Nucleus accumbens (tissue), 56 donors: ENCODE data around the gene RFX7.

Source experiments
- DNase-seq, 56 donors: peaks; one replicate each; lab custom pipeline; 2025; lab: John Stamatoyannopoulos, UW

The RFX7 gene

DNA sequence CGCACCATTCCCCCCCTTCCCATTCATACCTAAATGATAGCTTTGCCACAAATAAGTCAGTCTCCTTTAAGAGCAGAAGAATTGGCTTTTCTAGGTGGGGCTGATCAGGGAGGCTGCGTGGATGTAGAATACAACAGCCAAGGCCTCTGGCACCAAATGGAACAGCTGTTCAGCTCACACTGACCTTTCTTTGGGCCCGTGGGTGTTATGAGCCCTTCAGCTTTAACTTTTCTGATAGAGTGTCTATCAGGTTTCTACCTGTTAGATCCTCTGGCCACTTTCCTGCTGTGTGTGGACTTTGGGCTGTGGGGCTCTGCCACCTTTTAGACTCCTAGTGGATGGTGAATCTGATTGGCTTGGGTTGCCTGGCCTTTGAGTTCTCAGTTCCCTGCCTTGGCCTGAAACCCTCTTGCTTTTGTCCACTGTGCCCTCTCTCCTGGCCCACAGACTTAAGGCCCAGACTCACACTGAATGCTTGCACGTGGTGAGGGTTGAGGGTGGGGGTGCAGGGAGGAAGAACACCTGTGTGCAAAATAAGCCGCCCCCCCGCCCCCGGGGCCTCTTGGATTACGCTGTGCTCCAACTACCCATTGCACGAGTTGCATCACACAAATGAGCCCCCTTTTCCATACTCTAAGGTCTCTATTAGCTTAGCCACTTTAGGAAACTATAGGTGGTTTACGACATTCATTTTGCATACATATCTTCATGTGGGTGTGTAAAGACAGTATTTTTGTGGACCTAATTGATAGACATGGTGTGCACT, 1.3 kb upstream of the RFX7 start:
- DNase-seq: peak in 20 of 56 donors; percentile 2 to 51 (median 23)

DNA sequence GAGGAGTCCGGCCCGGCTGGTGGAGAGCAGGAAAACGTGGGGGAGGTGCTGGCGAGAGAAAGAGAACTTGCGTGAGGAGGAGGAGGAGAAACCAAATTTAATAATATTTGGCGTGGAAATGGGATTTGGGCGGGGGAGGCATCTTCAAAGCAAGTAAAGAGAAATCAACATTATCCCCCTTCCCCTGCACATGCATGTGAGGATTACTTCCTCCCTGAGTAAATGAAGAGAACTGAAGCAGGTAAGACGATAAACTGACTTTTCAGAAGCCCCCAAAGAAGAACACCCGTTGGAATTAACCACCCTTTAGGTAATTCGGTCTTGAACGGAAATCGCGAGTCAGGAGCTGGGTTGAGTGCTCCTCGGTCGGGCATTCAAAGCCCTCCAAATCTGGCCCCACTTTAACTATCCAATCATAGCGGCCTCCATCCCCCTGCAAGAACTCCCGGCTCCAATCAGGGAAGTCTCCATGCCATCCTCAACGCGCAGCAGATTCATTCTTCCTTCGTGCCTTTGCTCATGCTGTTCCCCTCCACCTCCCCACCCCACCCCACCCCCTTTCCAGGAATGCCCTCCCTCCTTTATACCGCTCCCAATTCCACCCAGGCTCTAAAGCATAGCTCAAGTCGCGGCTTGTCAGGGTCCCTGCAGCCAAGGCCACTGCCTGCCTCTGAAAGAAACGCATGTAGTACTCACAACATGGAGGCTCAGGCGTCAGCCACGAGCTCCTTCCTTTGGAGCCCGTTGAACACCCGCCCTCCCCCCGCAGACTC, 545 bp upstream of the RFX7 start:
- peak in 55 of 56 donors; percentile 17 to 83 (median 59) for DNase-seq

DNA sequence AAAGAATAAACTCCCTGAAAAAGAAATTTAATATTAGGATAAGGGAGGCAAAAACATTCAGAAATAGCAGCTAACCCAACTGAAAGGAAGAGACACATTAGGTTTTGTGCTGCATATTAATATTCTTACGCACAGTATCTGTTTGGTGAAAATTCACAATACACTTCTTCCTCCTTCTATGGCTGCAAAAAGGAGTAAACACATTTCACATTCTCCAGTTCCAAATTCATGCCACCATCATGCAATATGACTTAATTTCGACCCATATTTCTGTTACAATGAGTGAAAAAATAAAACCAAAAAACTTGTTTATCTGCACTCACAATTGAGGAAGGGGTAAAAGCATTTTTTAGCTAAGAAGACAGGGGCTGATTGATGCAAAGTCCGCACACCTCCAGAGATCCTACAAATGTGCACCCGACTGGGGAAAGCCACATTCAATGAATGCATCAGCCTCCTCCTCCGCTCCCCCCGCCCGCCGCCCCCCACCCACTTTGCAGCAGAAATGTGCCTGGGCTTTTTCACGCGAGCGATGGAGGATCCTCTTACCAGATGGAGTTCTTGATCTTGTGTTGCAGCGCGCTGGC, 1.0 kb downstream of the RFX7 start:
- DNase-seq: peak in 1 of 56 donors; percentile 77

DNA sequence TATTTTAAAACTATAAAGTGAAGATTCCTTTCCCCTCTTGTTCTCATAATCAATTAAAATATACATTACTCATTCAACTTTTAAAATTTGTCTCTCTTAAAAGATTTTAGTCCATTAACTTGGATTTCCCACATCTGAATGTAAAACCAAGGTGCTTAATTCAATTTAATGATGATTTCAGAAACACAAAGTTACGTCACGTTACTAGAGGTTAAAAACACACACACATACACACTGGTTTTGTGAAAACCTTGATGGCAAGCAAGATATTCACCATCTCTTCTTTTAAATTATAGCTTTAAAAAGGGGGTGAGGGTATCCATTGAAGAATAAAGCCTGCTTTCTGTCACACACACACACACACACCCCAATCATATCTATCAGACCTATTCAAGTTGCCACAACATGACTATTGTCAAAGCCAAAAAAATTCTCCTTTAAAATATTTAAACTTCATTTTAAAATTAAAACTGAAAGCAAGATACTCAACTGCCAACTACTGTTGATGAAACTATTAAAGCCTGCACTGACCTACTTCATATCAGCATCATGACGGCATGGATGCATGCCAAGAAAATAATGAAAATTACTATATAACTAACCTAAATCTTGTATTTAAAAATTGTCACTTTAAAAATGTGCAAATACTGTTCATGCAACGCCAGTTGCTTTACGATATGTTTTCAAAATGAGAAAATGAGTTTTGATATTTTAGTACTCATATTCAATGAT, 2.1 kb downstream of the RFX7 start:
- no peak for DNase-seq

DNA sequence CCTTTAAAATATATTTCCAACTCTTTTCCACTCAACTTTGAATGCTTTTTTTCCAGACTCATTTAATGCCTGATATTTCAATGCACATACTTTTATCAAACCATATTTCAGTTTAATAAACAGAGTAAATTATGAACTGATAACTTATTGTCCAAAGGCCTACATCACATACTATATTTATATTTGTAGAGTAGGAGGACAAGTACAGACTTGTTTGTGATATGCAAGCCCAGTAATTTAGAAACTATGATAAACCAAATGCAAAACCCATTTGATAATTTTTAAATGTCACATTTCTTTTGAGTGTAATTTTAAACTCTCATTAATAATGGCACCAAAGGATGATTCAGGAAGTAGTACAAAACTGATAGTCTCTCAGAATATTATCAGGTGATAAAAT, 3.3 kb downstream of the RFX7 start:
- DNase-seq: no peak

DNA sequence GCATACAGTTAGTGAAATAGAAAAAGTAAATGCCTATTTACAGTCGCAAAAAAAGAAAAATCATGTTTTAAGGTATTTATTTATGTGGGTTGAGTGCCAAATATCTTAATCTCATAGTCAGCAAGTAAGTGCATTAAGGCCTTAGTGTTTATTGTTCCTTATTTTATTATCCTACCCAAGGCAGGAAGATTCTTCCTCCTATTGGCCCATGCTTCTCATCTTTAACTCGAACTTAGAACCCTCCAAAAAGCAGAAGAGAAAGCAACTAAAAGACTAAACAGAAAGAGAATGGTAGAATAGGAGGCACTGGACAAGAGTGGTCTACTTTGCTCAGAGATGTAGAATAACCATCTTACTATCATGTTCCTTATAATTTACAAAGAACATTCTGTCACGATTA, 7.5 kb downstream of the RFX7 start:
- no peak for DNase-seq

DNA sequence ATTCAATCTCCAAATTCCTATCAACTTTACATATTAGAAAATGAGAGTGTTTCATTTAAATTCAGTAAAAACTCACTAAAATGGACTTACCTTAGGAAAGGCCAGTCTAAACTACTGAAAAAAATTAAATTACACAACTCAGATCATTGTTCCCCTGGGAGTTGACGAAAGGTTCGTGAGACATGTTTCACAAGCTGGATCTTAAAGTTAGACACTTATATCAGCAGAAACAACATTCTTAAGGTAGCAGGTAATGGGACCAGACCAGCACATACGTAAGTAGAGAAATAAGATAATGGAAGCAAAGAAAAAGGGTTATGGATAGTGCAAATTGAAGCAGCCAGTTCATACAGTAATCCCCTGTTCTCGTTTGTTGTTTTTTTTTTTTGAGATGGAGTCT, 8.9 kb downstream of the RFX7 start:
- no peak for DNase-seq

DNA sequence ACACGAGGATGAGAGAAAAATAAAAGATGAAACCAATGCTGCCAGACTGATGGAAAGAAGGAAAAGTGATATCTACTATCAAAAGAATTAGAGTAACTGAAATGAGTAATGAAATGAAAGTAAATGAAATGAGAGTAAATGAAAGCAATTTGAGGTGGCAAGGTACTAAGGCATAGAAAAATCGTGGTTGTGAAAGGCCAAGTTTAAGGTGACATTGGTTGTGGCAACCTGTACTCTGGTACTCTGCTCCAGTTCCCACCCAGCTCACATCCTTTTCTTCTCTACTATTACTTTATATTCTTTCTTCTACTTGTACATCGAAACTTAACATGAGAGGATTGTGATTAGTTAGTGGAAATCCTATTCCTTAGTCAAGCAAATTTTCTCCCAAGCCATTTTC, 10.1 kb downstream of the RFX7 start:
- no peak for DNase-seq

DNA sequence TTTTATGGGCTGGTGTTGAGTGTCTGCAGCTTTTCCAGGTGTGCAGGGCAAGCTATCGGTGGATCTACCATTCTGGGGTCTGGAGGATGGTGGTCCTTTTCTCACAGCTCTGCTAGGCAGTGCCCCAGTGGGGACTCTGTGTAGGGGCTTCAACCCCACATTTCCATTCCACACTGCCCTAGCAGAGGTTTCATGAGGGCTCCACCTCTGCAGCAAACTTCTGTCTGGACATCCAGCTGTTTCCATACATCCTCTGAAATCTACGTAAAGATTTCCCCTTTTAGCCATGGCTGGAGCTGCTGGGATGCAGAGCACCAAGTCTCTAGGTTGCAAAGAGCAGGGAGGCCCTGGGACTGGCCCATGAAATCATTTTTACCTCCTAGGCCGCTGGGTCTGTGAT, 11.6 kb downstream of the RFX7 start:
- no peak for DNase-seq

DNA sequence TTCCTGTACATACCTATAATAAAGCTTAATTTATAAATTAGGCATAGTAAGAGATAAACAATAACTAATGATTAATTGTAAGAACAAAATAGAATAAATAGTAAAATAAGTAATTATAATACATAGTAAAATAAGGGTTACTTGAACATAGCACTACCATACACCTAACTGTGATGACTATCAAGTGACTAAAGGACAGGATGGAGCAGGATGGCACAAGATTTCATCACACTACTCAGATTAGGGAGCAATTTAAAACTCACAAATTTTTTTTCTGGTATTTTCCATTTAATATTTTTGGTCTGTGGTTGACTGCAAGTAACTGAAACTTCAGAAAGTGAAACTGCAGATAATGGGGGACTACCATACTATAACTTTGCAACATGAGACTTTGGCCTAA, 14.8 kb downstream of the RFX7 start:
- no peak for DNase-seq

DNA sequence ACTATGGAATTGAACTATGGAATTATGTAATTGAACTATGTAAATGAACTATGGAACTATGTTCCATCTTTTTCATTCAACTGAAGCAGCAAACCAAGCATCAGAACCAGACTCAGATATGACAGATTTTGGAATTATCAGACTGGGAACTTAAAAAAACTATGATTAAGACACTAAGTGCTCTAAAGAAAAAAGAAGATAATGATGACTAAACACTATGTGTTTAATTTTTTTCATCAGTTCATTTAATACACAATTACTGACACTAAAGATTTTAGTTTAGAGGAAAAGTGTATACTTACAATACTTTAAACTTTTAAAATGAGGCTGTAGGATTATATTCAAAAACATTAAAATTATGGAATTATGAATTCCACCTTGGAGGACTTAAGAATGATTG, 15.3 kb downstream of the RFX7 start:
- no peak for DNase-seq

DNA sequence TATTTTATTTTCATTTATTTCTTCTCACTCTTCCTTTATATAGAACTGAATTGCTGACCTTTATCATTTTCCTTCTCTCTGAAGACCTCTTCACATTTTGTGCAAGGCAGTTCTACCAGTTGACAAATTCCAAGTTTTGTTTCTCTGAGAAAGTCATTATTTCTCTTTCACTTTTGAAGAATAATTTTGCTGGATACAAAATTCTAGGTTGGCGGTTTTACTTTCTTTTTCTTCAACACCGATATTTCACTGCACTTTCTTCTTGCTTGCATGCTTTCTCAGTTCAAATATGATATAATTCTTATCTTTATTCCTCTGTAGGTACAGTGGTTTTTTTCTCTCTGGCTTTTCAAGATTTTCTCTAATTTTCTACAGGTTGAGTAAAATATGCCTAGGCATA, 15.9 kb downstream of the RFX7 start:
- DNase-seq: no peak

DNA sequence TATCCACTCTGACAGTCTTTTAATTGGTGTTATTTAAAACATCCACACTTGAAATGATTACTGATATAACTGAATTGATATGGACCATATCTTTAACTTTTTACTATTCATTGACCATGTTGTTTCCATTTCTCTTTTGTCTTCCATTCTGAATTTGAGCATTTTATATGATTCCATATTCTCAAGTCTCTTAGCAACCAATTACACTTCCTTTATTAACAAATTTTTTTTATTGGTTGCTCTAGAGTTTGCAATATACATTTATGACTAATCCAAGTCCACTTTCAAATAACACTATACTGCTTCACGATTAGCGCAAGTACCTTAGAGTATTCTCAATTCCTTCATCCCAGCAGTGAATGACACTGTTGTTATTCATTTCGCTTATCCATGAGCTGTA, 16.4 kb downstream of the RFX7 start:
- DNase-seq: no peak

DNA sequence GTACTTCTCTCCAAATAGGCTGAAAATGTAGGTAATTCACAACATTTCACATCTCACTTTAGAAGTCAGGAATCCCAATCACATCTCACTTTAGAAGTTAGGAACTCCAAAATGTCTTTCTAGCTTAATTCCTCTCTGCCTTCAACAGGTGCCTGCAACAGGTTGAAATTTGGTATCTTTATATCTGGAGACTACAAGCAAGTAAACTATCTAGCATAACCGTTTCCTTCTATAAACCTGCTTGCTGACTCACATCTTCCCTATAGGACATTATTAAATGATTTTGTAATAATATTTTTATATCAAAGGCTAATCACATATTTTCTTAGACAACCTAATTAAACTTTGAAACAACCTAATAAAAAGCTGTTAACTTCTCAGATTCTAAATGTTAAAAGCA, 18.2 kb downstream of the RFX7 start:
- DNase-seq: no peak

DNA sequence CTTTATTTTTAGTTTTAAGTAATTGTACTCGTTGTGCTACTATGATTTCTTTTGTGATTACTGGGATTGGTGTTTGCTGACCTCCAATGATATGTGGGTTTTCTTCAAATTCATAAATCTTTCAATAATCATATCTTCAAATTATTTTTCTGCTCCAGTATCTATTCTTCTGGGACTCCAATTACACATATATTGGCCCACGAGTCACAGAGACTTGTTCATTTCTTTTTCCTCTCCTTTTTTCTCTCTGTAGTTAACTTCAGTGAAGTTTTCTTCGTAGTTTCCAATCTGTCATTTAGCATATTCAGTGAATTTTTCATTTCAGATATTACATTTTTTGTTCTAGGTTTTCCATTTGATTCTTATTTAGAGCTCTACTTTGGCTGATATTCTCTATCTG, 21.4 kb downstream of the RFX7 start:
- no peak for DNase-seq

DNA sequence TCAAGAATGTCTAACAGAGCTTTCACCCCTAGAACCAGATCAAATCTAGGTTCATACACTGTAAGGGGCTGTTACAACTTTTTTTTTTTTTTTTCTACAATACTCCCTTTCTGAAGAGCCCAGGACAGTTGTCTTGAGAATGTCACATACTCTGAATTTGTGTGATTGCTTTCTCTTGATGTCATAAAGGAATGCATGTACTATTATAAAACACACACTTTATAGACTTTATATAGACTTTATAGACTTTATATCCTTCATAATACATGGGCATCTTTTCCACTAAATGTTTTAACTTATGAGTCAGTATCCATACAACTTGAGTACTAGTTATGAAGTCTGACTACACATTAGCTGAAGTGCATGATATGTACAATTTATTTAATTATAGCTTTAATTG, 26.3 kb downstream of the RFX7 start:
- DNase-seq: no peak

DNA sequence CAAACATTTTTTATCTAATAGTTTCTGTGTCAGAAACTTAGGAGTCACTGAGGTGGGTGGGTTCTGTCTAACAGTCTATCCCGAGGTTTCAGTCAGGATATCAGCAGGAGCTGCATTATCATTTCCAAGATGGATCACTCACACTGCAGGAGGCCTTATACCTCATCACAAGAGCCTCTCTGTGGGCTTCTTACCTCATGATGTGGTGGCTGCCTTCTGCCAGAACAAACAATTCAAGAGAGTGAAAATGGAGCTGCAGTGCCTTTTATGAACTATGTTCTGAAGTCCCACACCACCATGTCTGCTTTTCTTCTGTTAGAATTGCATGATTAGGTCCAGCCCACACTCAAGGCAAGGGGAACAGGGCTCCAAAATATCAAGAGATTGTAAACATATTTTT, 27.9 kb downstream of the RFX7 start:
- DNase-seq: no peak

DNA sequence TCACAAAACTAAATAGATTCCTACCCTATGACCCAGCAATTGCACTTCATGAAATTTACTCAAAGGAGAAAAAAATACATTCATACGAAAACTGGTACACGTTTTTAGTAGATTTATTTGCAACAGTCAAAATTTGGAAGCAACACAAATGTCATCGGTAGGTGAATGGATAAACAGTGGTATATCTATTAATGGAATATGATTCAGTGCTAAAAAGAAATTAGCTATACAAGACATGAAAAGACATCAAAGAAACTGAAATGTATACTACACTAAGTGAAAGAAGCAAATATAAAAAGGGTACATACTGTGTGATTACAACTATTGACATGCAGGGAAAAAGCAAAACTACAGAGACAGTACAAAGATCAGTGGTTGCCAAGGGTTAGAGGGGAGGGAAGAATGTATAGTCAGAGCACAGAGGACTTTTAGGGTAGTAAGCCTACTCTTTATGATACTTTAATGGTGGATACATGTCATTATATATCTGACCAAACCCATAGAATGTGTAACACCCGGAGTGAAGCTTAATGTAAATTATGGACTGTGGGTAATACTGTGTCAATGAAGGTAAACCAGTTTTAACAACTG, 31.6 kb downstream of the RFX7 start:
- DNase-seq: no peak

DNA sequence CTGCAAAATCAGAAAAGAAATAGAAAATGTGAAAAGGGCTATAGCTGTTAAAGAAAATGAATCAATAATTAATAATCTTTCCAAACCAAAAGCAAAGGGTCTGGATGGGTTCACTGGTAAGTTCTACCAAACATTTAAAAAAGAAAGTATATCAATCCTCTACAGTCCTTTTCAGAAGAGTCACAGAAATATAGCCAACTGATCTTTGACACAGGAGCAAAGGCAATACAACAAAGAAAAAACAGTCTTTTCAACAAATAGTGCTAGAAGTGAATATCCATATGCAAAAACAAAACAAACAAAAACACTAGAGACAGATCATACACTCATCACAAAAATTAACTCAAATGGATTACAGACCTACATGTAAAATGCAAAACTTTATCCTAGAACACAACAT, 32.6 kb downstream of the RFX7 start:
- no peak for DNase-seq

DNA sequence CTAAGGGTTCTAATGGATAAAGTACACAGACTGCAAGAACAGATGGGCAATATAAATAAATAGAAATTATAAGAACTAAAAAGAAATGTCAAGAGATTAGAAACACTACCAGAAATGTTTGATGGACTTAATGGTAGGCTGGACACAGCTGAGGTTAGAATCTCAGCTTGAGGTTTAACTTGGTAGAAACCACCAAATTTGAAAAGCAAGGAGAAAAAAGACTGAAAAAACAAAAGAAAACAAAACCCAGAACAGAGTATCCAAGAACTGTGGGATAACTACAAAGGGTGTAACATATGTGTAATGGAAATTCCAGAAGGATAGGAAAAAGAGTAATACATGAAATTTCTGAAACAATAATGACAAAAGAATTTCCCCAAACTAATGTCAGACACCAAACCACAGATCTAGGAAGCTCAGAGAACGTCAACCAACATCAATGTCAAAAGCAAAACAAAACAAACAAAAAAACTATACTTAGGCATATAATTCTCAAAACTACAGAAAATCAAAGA, 35.0 kb downstream of the RFX7 start:
- no peak for DNase-seq

DNA sequence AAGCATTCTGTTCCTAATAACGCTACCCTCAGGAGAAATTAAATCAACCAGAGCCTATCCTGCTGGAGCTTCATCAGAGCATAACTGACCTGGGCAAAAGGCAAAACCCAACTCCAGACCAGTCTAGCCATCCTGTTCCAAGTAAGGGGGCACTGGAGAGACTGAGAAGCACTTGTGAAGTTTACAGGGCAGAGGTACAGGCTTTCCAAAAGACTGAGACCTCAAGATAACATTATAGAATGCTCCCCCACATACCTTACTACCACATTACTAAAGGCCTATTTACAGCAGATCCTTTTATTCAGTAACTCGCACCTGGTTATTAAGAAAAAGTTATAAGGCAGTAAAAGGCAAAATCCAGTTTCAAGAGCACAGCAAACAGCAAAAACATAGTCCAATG, 35.5 kb downstream of the RFX7 start:
- DNase-seq: no peak
